Coronary artery (tissue), 2 donors: ENCODE results near the gene CTDP1.

ENCODE experiments used
- DNase-seq: peaks from one replicate; pipeline ENCODE4 v3.0.0-alpha.2; 2017; ENCODE audit warnings: low spot score
- H3K27ac ChIP-seq, 2 donors: fragments of 200-600 bp; sonication (generic); one replicate each; pipeline ENCODE4 v1.5.1; 2016 to 2019
- H3K4me3 ChIP-seq: fragments of 200-600 bp; sonication (generic); 2 replicates; pipeline ENCODE4 v1.5.1; 2016; ENCODE audit warnings: mild to moderate bottlenecking, moderate library complexity
- TF ChIP-seq, protein P1 (sequence below): fragments of 200-600 bp; sonication (generic); IDR thresholded peaks from one replicate; pipeline ENCODE4 v1.5.1; 2019; ENCODE audit warnings: antibody characterized with exemption

Gene CTDP1

DNA sequence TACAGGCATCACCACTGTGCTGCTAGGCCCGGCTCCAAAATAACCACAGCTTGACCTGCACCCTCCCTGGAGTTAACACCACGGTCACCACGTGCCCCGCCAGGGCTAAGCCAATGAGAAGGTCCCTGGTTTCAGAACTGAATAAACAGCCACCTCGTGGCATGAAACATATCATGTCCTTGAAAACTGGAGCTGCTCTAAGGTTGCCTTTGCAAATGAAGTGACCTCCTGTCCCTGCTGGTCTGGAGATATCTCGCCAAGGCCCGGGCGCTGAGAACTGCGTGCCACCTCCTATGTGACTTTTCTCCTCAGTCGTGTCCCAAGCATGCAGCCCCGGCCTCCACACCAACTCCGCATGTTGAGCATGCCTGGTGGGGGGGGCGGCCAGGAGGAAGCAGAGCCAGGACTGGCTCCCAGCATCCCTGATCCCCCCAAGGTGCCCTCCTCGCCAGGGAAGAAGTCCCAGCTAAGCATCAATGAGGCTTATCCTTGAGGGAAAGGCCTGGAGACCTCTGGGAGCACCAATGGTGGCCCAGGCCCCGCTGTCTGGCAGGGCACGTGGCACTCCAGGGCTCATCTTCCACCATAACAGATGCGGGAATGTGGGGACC is 101.8 kb downstream of the CTDP1 start:
- Histone ChIP-seq H3K4me3 (no peak overlapping the region), H3K27ac (no peak overlapping the region)
- no peak for DNase-seq
- TF ChIP-seq, protein P1, sequence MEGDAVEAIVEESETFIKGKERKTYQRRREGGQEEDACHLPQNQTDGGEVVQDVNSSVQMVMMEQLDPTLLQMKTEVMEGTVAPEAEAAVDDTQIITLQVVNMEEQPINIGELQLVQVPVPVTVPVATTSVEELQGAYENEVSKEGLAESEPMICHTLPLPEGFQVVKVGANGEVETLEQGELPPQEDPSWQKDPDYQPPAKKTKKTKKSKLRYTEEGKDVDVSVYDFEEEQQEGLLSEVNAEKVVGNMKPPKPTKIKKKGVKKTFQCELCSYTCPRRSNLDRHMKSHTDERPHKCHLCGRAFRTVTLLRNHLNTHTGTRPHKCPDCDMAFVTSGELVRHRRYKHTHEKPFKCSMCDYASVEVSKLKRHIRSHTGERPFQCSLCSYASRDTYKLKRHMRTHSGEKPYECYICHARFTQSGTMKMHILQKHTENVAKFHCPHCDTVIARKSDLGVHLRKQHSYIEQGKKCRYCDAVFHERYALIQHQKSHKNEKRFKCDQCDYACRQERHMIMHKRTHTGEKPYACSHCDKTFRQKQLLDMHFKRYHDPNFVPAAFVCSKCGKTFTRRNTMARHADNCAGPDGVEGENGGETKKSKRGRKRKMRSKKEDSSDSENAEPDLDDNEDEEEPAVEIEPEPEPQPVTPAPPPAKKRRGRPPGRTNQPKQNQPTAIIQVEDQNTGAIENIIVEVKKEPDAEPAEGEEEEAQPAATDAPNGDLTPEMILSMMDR: no peak

DNA sequence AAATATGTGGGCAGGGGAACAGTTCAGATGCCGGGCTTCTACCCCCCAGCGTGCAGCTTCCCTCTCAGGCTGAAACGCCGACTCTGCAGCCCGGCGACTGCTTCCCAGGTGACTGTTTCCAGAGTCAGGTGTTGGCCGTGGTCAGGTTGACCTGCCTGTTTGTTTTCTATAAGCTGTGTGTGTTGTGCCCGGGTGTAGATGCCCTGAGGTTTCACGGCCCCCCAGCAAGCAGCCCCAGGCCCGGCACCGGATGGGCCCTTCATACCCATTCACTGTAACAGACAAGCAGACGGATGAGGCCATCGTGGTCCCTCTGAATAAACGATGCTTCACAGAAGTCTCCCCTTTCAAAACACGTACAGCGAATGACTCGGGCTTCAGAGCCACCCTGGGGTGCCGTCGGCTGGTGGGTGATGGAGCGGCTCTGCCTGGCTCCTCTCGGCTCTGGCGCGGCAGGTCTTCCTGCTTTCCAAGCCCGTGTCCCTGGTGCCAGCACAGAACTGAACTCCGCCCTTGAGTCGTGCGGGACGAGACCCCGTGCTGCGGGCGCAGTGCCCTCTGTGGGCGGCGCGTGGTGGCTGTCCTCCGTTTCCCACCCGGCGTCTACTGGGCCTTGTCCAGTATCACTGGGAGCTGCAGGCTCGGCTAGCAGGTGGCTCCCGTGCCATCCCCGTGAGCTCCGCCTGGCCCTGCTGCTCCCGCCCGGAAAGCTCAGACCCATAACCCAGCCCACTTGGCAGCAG is 103.1 kb downstream of the CTDP1 start:
- TF ChIP-seq, protein P1: no peak
- no peak for DNase-seq
- Histone ChIP-seq H3K4me3 (no peak overlapping the region), H3K27ac (no peak overlapping the region)

DNA sequence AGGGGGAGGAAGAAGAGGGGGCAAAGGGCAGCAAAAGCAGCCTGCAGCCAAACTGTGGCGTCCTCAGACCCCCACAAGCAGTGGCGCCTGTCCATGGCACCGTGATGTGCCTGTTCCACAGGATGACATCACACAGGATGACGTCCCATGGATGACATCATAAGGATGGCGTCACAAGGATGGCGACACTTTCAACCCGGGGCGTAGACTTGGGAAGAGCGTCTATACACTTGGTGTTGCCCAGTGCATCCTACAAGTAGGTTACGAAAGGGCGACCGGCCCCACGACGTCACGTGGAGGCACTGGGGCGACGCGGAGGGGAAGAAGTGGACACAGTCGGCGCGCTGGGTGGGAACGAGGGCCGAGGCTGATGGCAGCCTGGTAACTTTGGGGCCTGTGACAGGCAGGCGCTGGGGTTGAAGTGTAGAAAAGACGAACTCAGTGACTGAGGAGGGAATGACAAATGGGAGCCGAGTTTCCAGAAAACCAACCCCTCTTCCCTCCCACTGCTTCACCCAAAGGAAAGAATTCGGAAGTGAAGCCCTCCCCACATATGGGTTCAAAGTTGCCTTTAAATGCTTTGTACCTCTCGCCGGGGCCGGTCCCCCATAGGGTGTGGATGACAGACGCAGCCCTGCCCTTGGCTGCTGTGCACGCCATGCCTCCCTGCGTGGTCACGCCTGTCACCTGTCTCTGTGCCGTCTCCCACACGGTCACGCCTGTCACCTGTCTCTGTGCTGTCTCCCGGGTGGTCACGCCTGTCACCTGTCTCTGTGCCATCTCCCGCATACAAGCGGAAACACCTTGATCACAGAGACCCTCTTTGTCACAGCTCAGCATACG is 104.7 kb downstream of the CTDP1 start:
- DNase-seq: no peak
- TF ChIP-seq, protein P1: no peak
- Histone ChIP-seq H3K27ac (no peak overlapping the region), H3K4me3 (no peak overlapping the region)

DNA sequence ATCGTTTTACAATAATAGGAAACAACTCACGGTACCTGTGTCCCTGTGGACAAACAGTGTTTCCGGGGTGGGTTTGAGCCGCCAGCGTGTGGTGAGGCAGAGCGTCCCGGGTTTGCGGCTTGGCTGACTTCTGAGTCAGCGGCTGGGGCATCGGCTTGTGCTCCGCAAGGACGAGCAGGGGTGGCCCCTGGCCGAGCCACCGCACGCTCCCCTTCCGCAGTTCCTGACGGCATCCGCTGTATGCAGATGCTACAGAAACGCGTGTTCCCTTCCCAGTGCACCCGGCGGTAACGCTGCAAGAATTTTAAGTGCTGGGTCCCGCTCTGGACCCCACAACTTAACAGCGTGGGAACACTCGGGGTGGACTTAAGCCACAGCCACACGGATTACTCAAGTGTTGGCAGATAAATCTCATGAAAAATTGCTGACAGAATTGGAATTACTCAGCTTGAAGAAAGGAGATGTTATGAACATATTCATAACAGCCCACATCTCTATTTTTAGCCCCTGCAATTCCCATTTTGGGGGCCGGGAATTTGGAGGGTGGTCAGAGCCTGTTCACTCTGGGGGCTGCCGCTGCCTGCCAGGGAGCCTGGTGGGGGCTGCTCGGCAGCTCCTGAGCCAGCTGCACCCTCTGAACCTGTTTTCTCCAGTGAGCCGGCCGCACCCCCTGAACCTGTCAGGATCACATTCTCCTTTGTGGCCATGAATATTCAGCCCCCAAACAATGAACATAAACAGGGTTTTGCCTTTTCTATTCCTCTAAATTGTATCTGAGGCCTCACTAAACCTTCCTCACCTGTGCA is 105.6 kb downstream of the CTDP1 start:
- DNase-seq: no peak
- H3K27ac ChIP-seq: no peak overlapping the region
- H3K4me3 ChIP-seq: no peak overlapping the region
- TF ChIP-seq, protein P1: no peak

DNA sequence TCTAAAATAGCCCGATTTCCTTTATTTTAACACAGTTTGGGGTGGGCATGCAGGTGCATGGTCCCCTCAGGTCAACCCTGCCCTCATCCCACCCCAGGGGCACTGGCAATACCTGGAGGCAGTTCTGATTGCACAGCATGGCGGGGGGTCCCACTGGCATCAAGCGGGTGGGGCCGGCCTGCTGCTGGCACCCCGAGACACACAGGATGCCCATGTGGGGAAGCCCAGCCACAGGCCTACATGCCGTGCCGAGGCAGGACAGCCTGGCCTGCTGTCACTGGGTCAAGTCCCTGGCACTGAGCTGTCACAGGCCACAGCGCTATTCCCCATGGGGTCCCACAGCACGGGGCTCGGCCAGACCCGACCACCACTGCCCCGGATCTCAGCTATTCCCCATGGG is 106.2 kb downstream of the CTDP1 start:
- no peak overlapping the region for H3K27ac ChIP-seq
- no peak overlapping the region for H3K4me3 ChIP-seq
- no peak for DNase-seq
- TF ChIP-seq, protein P1: no peak

DNA sequence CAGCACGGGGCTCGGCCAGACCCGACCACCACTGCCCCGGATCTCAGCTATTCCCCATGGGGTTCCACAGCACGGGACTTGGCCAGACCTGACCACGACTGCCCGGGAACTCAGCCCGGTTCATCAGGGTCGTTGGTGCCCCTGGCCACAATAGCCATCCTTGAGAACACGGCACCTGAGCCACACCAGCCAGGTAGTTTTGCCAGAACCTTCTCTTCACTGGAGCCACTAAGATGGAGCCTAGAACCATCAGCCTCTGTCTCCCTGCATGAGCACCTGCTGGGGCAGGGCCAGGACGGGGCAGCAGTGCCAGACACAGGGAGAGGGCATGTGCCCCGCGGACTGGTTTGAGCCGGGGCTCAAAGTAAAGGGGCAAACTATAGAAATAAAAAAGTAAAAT is 106.7 kb downstream of the CTDP1 start:
- TF ChIP-seq, protein P1: no peak
- H3K27ac ChIP-seq: no peak overlapping the region
- no peak overlapping the region for H3K4me3 ChIP-seq
- no peak for DNase-seq
